ENCODE measurements around the gene KMT2C. TPM values are rescaled to one million over a fixed set of nuclear protein-coding genes. Genes with fewer than 3 reads are reported as not detected.
"Not testable (repeated sequence)": the region's sequence is repeated elsewhere in the genome, so short reads cannot be mapped to it uniquely, and the experiment has no call there.

KMT2C gene
- total RNA-seq, 1 donor from 2014 or later = 36.0 TPM

GRCh38 chr7:152443586-152443985 lies 7.8 kb upstream of the KMT2C start:
- Histone ChIP-seq H3K9me3 (no peaks in the 10 kb centered on the region), H3K4me1 (no peaks in the 10 kb centered on the region), H3K27me3 (no peaks in the 10 kb centered on the region), H3K27ac (no peak overlapping the region), H3K4me3 (no peak overlapping the region), H3K36me3 (no peaks in the 10 kb centered on the region)
- no peak for DNase-seq (ENCODE audit: low spot score in 2 of 2)
- intact Hi-C loops (cut with DNase I) = no loop called here
- no peak for TF ChIP-seq CTCF (IDR thresholded peaks at IDR 0.05)

- DNase-seq (ENCODE audit: low spot score in 2 of 2) = no peak
- H3K27ac ChIP-seq = no peak overlapping the region
- no peak for TF ChIP-seq CTCF (IDR thresholded peaks at IDR 0.05)
- H3K36me3 ChIP-seq = no peaks in the 10 kb centered on the region
- H3K4me3 ChIP-seq = no peak overlapping the region
- H3K4me1 ChIP-seq = peaks cover 0 to under 1% of the 10 kb centered on the region in 2 donors
- no peaks in the 10 kb centered on the region for H3K9me3 ChIP-seq
- H3K27me3 ChIP-seq = no peaks in the 10 kb centered on the region
- intact Hi-C loops (cut with DNase I) = no loop called here
Observed at GRCh38 chr7:152442330-152442835, 6.6 kb upstream of the KMT2C start.

GRCh38 chr7:152441810-152442209 lies 6.0 kb upstream of the KMT2C start:
- intact Hi-C loops (cut with DNase I); H3K27ac ChIP-seq; H3K36me3 ChIP-seq; H3K4me1 ChIP-seq; DNase-seq (ENCODE audit: low spot score in 2 of 2); H3K27me3 ChIP-seq; H3K9me3 ChIP-seq; H3K4me3 ChIP-seq: not testable (repeated sequence)

GRCh38 chr7:152441168-152441567 lies 5.4 kb upstream of the KMT2C start:
- intact Hi-C loops (cut with DNase I); DNase-seq (ENCODE audit: low spot score in 2 of 2); H3K4me3 ChIP-seq; H3K4me1 ChIP-seq; H3K36me3 ChIP-seq; H3K9me3 ChIP-seq; H3K27me3 ChIP-seq; H3K27ac ChIP-seq: not testable (repeated sequence)

GRCh38 chr7:152438017-152438416 lies 2.2 kb upstream of the KMT2C start:
- H3K4me3 ChIP-seq; H3K27me3 ChIP-seq; H3K36me3 ChIP-seq; H3K9me3 ChIP-seq; DNase-seq (ENCODE audit: low spot score in 2 of 2); H3K4me1 ChIP-seq: not testable (repeated sequence)
- intact Hi-C loops (cut with DNase I) = loop anchor here (5.0 to 10.0 kb wide), 2 partner anchors 96 to 237 kb away; partner anchors contain the start of gene XRCC2
- peak overlapping the region; percentile 89 to 100 for H3K27ac ChIP-seq

- Histone ChIP-seq H3K4me1 (peaks cover 2 to 14% of the 10 kb centered on the region in 2 donors), H3K4me3 (peak overlapping the region; percentile 88 to 91), H3K27ac (peak overlapping the region; percentile 89 to 100)
- H3K9me3 ChIP-seq; DNase-seq (ENCODE audit: low spot score in 2 of 2); H3K36me3 ChIP-seq; H3K27me3 ChIP-seq: not testable (repeated sequence)
- intact Hi-C loops (cut with DNase I) = loop anchor here (1.0 to 10.0 kb wide), 3 partner anchors 27 to 238 kb away; partner anchors contain the start of gene XRCC2
Observed at GRCh38 chr7:152436931-152437575, 1.2 kb upstream of the KMT2C start.

GRCh38 chr7:152436111-152436930 lies 518 bp upstream of the KMT2C start:
- no peak for TF ChIP-seq CTCF (IDR thresholded peaks at IDR 0.05)
- peak; percentile 73 to 96 for DNase-seq (ENCODE audit: low spot score in 2 of 2)
- H3K4me3 ChIP-seq = peak overlapping the region; percentile 88 to 91
- H3K36me3 ChIP-seq = no peaks in the 10 kb centered on the region
- peaks cover 2 to 18% of the 10 kb centered on the region in 2 donors for H3K4me1 ChIP-seq
- H3K27me3 ChIP-seq = no peaks in the 10 kb centered on the region
- H3K9me3 ChIP-seq = no peaks in the 10 kb centered on the region
- peak overlapping the region; percentile 93 to 100 for H3K27ac ChIP-seq
- intact Hi-C loops (cut with DNase I) = loop anchor here (1.0 to 10.0 kb wide), 3 partner anchors 28 to 238 kb away; partner anchors contain the start of gene XRCC2

GRCh38 chr7:152434511-152435383 lies 1.1 kb downstream of the KMT2C start:
- H3K27me3 ChIP-seq, H3K9me3 ChIP-seq, H3K36me3 ChIP-seq: not testable (repeated sequence)
- peak overlapping the region; percentile 91 for H3K4me3 ChIP-seq
- DNase-seq (ENCODE audit: low spot score in 2 of 2) = peak in 1 of 2 donors; percentile 70
- H3K4me1 ChIP-seq = peaks cover 4 to 28% of the 10 kb centered on the region in 2 donors
- intact Hi-C loops (cut with DNase I) = loop anchor here (5.0 to 10.0 kb wide), 2 partner anchors 92 to 240 kb away; partner anchors contain the start of gene XRCC2
- H3K27ac ChIP-seq = peak overlapping the region; percentile 88 to 99

Data from ascending aorta (tissue), 2 donors.